Measurements from ENCODE around the gene IL3. TPM values are rescaled to one million over a fixed set of nuclear protein-coding genes. Genes with fewer than 3 reads are reported as not detected.
A peak's percentile ranks its signal among the peaks of the same experiment; 100 is the strongest.

Gene IL3
- total RNA-seq, 1 donor from 2014 or later: not detected

- no peaks in the 10 kb centered on the region for H3K9me3 Mint-ChIP-seq (ENCODE audit: low read depth)
- H3K4me1 Mint-ChIP-seq (ENCODE audit: low read depth): peaks cover 6% of the 10 kb centered on the region
- H3K36me3 Mint-ChIP-seq (ENCODE audit: insufficient read depth): no peaks in the 10 kb centered on the region
- no peak overlapping the region for H3K27ac Mint-ChIP-seq
- no peak for TF ChIP-seq CTCF (IDR thresholded peaks at IDR 0.05; ENCODE audit: unreplicated experiment)
- peak; percentile 6 for DNase-seq (ENCODE audit: low spot score, unreplicated experiment)
- peaks cover 76% of the 10 kb centered on the region for H3K27me3 Mint-ChIP-seq
- H3K4me3 Mint-ChIP-seq (ENCODE audit: low read depth): no peak overlapping the region
Measured at GRCh38 chr5:132013006-132013689, 47.3 kb upstream of the IL3 start.

GRCh38 chr5:132013711-132014110, 46.7 kb upstream of the IL3 start:
- no peaks in the 10 kb centered on the region for H3K36me3 Mint-ChIP-seq (ENCODE audit: insufficient read depth)
- no peak overlapping the region for H3K27ac Mint-ChIP-seq
- TF ChIP-seq CTCF (IDR thresholded peaks at IDR 0.05; ENCODE audit: unreplicated experiment): no peak
- H3K9me3 Mint-ChIP-seq (ENCODE audit: low read depth): no peaks in the 10 kb centered on the region
- DNase-seq (ENCODE audit: low spot score, unreplicated experiment): peak; percentile 8
- H3K27me3 Mint-ChIP-seq: peaks cover 73% of the 10 kb centered on the region
- H3K4me3 Mint-ChIP-seq (ENCODE audit: low read depth): no peak overlapping the region
- H3K4me1 Mint-ChIP-seq (ENCODE audit: low read depth): peaks cover 6% of the 10 kb centered on the region

DNA sequence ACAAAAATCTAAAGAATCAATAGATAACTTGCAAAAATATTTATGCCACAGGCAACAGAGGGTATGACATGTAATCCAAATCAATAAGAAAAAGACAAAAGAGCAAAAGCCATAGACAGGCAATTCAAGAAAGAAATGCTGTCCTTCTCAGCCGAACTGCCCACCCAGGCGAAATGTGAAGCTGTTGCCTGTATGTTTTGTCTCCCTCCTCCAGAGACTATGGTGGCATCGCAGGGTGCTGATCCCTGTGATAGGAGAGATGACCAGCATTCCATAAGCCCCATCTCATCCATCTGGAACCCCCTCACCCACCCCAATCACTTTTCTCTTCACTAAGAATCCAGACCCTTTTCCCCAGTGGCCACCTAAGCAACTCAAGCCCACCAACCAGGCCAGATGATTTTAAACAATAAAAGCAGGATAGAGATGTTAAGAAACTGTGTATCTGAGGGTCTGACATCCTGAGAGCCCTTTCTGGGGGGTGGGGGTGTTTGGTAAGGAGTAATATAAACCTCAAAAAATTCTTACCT, 43.7 kb upstream of the IL3 start:
- Mint-ChIP-seq H3K9me3 (ENCODE audit: low read depth) (no peaks in the 10 kb centered on the region), H3K27me3 (peaks cover 62% of the 10 kb centered on the region), H3K27ac (no peak overlapping the region), H3K4me3 (ENCODE audit: low read depth) (no peak overlapping the region), H3K4me1 (ENCODE audit: low read depth) (no peaks in the 10 kb centered on the region), H3K36me3 (ENCODE audit: insufficient read depth) (no peaks in the 10 kb centered on the region)
- TF ChIP-seq CTCF (IDR thresholded peaks at IDR 0.05; ENCODE audit: unreplicated experiment): no peak
- DNase-seq (ENCODE audit: low spot score, unreplicated experiment): no peak

DNA sequence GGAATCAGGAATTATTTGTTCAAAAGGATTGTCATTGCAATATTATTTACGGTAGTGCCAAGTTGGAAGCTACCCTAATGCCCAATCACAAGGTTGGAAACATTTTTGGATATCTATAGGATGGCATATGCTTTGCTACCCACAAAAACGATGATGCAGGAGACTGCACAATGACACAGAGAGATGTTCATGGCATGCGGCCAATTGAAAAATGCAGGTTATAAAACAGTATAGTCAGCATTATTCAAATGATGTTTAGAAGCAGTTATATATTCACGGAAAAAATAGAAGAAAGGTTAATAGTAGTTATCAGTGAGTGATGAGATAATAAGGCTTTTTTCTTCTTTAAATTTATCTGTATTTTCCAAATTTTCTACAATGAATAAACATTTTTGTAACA, 43.1 kb upstream of the IL3 start:
- no peaks in the 10 kb centered on the region for H3K9me3 Mint-ChIP-seq (ENCODE audit: low read depth)
- no peak overlapping the region for H3K27ac Mint-ChIP-seq
- no peak overlapping the region for H3K4me3 Mint-ChIP-seq (ENCODE audit: low read depth)
- no peaks in the 10 kb centered on the region for H3K36me3 Mint-ChIP-seq (ENCODE audit: insufficient read depth)
- peaks cover 59% of the 10 kb centered on the region for H3K27me3 Mint-ChIP-seq
- no peak for TF ChIP-seq CTCF (IDR thresholded peaks at IDR 0.05; ENCODE audit: unreplicated experiment)
- no peak for DNase-seq (ENCODE audit: low spot score, unreplicated experiment)
- no peaks in the 10 kb centered on the region for H3K4me1 Mint-ChIP-seq (ENCODE audit: low read depth)

DNA sequence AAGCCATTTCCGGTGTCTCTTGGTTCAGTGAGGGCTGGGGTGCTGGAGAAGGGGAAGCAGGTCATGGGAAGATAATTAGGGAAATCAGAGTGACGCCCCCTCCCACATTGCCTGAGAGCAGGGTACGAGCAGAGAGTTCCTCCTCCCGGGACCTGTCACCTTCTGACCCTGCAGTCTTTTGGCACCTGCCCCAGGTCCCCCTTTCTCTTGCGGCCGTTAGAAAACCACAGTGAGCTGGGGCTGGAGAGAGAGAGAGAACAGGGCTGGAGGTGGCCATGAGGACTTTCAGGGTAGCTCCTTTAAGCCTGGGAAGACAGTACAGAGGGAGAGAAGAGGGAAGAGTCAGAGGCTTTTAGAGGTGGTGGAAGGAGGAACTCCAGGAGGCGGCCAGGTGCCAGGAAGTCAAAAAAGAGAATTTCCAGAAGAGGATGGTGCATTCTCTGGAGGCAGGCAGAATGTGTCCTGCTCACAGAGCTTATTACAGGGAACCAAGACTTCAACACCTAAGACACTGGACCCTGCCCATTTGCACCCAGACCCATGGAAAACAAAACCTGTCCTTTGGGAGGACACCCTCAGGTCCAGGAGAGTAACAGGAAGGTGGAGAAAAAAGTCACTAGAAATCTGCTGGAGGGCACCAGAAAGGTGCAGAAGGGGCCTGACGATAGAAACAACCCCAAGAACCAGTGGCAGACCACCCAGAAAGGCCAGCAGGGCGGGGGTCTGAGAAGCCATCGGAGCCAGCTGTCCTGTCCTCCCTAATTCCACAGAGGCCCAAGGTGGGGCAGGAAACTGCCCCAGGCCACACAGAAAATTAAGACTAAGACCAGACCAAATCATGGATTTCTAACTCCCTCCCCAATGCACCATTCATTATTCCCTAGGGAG, 42.5 kb upstream of the IL3 start:
- peaks cover 61% of the 10 kb centered on the region for H3K27me3 Mint-ChIP-seq
- H3K9me3 Mint-ChIP-seq (ENCODE audit: low read depth): no peaks in the 10 kb centered on the region
- no peak overlapping the region for H3K4me3 Mint-ChIP-seq (ENCODE audit: low read depth)
- no peaks in the 10 kb centered on the region for H3K4me1 Mint-ChIP-seq (ENCODE audit: low read depth)
- H3K36me3 Mint-ChIP-seq (ENCODE audit: insufficient read depth): no peaks in the 10 kb centered on the region
- H3K27ac Mint-ChIP-seq: no peak overlapping the region
- no peak for DNase-seq (ENCODE audit: low spot score, unreplicated experiment)
- no peak for TF ChIP-seq CTCF (IDR thresholded peaks at IDR 0.05; ENCODE audit: unreplicated experiment)
